Uterus (tissue), 4 donors: ENCODE measurements around the gene PBX1. TPM values are rescaled to one million over a fixed set of nuclear protein-coding genes. Genes with fewer than 3 reads are reported as not detected.

Source experiments
- DNase-seq, 2 donors: peaks; one replicate each; pipeline ENCODE4 v3.0.0-alpha.2; 2019 to 2020
- H3K27ac ChIP-seq, 2 donors: fragments of 200-600 bp; sonication (generic); 1 replicate in 1 of 2; 2 replicates in 1 of 2; pipeline ENCODE4 v1.5.1; 2016 to 2018
- H3K27me3 ChIP-seq, 2 donors: fragments of 200-600 bp; sonication (generic); one replicate each; pipeline ENCODE4 v1.5.1; 2018 to 2019; ENCODE audit warnings: control low read depth in 1 of 2
- H3K36me3 ChIP-seq, 2 donors: fragments of 200-600 bp; sonication (generic); one replicate each; pipeline ENCODE4 v1.5.1; 2019; ENCODE audit warnings: control low read depth in 1 of 2
- H3K4me1 ChIP-seq, 2 donors: fragments of 200-600 bp; sonication (generic); one replicate each; pipeline ENCODE4 v1.5.1; 2018 to 2019; ENCODE audit warnings: control low read depth in 1 of 2
- H3K4me3 ChIP-seq, 2 donors: fragments of 200-600 bp; sonication (generic); 1 replicate in 1 of 2; 2 replicates in 1 of 2; pipeline ENCODE4 v1.5.1; 2018 to 2019; ENCODE audit warnings: mild to moderate bottlenecking in 1 of 2
- H3K9me3 ChIP-seq, 2 donors: fragments of 200-600 bp; sonication (generic); one replicate each; pipeline ENCODE4 v1.5.1; 2019; ENCODE audit warnings: control low read depth in 1 of 2
- POLR2A ChIP-seq, 2 donors: fragments of 450-650 bp; IDR thresholded peaks; one replicate each; pipeline ENCODE4 v1.6.1; 2016; ENCODE audit warnings: antibody characterized with exemption in 2 of 2, mild to moderate bottlenecking in 1 of 2, moderate library complexity in 1 of 2
- intact Hi-C: fragments of 100-400 bp; cut with DNase I; formaldehyde crosslinking; loops from one replicate; pipeline ENCODE4 v1.15.1; 2023; ENCODE audit warnings: low total_unique reads
- total RNA-seq, 4 donors: library from RNA; depleted of rRNA in 3 of 4; stranded (reverse); fragments of >200 nt in 3 of 4; gene quantifications; one replicate each; pipeline versions ENCODE4 v1.1.0 to v1.2.4, GENCODE V29; 2014 to 2023
- TF ChIP-seq, protein P1 (sequence below), 4 experiments: fragments of 200-600 bp in 2 of 4; fragments of 450-650 bp in 2 of 4; sonication (generic) in 2 of 4; IDR thresholded peaks; one replicate each; pipeline ENCODE4 v1.5.1; 2016 to 2019; ENCODE audit warnings: antibody characterized with exemption in 4 of 4, mild to moderate bottlenecking in 2 of 4, moderate library complexity in 1 of 4
- donor health status: DM: yes; HTN: yes; CAD: no.

Gene PBX1
- total RNA-seq, 4 donors from 2014 or later, result 122 to 831 (median 207) TPM

DNA sequence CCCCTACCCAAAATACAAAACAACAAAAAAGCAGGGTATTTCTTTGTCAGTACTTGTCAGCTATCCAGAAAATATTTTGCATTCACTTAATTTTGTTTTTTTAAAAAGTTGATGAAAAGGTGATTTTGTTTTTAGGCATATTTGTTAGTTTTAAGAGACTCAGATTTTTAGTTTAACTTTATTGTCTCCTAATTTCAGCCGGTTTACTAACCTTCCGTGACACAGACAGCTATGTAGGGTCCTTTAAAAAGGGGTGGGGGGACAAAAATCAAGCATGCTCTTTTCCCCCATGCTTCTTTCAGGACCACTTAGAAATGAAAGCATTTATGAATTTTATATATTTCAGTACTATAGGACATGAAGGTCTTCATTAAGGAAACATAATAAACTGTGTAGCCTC lies 1.6 kb downstream of the PBX1 start:
- no peak for DNase-seq
- no peaks in the 10 kb centered on the region for H3K27me3 ChIP-seq
- H3K4me3 ChIP-seq, result peak overlapping the region; percentile 82 to 88
- intact Hi-C loops, result loop anchor here (10.0 kb wide), 1 partner anchor 54 kb away; no protein-coding TSS in a partner anchor
- H3K4me1 ChIP-seq, result no peaks in the 10 kb centered on the region
- H3K27ac ChIP-seq, result peak overlapping the region; percentile 92 to 97
- no peaks in the 10 kb centered on the region for H3K36me3 ChIP-seq
- no peaks in the 10 kb centered on the region for H3K9me3 ChIP-seq
- TF ChIP-seq, protein P1, sequence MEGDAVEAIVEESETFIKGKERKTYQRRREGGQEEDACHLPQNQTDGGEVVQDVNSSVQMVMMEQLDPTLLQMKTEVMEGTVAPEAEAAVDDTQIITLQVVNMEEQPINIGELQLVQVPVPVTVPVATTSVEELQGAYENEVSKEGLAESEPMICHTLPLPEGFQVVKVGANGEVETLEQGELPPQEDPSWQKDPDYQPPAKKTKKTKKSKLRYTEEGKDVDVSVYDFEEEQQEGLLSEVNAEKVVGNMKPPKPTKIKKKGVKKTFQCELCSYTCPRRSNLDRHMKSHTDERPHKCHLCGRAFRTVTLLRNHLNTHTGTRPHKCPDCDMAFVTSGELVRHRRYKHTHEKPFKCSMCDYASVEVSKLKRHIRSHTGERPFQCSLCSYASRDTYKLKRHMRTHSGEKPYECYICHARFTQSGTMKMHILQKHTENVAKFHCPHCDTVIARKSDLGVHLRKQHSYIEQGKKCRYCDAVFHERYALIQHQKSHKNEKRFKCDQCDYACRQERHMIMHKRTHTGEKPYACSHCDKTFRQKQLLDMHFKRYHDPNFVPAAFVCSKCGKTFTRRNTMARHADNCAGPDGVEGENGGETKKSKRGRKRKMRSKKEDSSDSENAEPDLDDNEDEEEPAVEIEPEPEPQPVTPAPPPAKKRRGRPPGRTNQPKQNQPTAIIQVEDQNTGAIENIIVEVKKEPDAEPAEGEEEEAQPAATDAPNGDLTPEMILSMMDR (IDR thresholded peaks at IDR 0.05), result no peak
- TF ChIP-seq POLR2A (IDR thresholded peaks at IDR 0.05), result no peak

DNA sequence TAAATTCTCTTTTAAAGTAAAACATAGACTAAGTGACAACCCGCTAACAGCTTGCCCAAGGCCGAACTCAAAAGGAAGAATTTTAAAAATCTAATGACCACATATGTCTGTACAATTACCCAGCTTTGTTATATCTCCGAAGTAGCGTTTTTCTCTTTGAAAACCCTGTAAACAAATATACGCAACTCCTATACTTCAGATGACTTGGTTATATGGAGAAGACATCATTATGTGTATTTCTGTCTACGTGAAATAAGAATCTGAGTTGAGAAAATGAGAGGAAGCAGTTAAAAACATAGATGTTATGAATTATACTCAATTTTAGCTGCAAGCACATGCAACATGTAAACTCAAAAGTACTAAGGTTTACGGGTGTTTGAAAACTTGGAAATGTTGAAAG lies 2.0 kb downstream of the PBX1 start:
- Histone ChIP-seq H3K4me3 (peak overlapping the region; percentile 82 to 88), H3K36me3 (no peaks in the 10 kb centered on the region), H3K27me3 (no peaks in the 10 kb centered on the region), H3K4me1 (no peaks in the 10 kb centered on the region), H3K27ac (peak overlapping the region; percentile 92 to 97), H3K9me3 (no peaks in the 10 kb centered on the region)
- no peak for DNase-seq
- TF ChIP-seq POLR2A (IDR thresholded peaks at IDR 0.05), result no peak
- TF ChIP-seq, protein P1 (IDR thresholded peaks at IDR 0.05), result no peak
- intact Hi-C loops, result loop anchor here (10.0 kb wide), 1 partner anchor 54 kb away; no protein-coding TSS in a partner anchor

DNA sequence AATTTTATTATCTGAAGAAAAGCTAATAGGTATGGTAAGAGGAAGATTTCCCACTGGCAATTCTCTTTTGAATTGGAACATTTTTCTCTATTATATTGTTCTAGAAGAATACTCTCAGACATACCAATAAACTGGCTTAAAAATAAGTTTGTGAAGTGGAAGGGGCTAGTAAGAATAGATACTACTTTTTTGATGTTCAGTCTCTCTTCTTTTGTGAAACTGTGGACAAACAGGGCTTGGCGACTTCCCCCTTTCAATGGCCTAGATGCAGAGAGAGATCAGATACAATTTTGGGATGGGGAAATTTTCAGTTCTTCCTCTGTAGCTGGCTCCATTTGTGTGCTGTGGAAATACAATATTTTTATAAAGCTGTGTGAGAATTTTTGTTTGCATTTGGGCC lies 2.5 kb downstream of the PBX1 start:
- Histone ChIP-seq H3K36me3 (no peaks in the 10 kb centered on the region), H3K9me3 (no peaks in the 10 kb centered on the region), H3K27ac (peak overlapping the region; percentile 92 to 97), H3K27me3 (no peaks in the 10 kb centered on the region), H3K4me1 (no peaks in the 10 kb centered on the region), H3K4me3 (peak overlapping the region; percentile 82 to 88)
- no peak for DNase-seq
- TF ChIP-seq, protein P1 (IDR thresholded peaks at IDR 0.05), result no peak
- TF ChIP-seq POLR2A (IDR thresholded peaks at IDR 0.05), result no peak
- intact Hi-C loops, result loop anchor here (10.0 kb wide), 1 partner anchor 53 kb away; no protein-coding TSS in a partner anchor

DNA sequence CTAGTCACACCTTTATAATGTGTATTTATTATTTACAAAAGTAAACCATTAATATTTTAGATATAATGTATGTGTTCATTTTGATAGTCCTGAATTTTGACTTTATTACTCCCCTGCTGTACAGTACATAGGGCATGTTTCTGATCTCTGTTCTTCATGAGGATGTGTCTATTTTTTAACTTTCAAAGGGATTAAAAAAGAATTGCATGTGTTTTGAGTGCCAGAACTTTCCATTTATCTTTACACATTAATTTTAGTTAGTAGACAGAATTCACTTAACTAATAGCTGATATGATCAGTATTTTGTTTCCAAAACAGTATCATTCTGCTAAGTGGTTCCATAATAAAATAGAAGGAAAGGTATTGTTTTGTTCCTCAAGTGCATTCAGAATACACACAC lies 3.1 kb downstream of the PBX1 start:
- Histone ChIP-seq H3K27me3 (no peaks in the 10 kb centered on the region), H3K27ac (peak overlapping the region; percentile 92 to 97), H3K9me3 (no peaks in the 10 kb centered on the region), H3K36me3 (no peaks in the 10 kb centered on the region), H3K4me1 (no peaks in the 10 kb centered on the region), H3K4me3 (peak overlapping the region; percentile 82 to 88)
- intact Hi-C loops, result loop anchor here (10.0 kb wide), 1 partner anchor 53 kb away; no protein-coding TSS in a partner anchor
- TF ChIP-seq, protein P1 (IDR thresholded peaks at IDR 0.05), result no peak
- no peak for TF ChIP-seq POLR2A (IDR thresholded peaks at IDR 0.05)
- DNase-seq, result no peak

DNA sequence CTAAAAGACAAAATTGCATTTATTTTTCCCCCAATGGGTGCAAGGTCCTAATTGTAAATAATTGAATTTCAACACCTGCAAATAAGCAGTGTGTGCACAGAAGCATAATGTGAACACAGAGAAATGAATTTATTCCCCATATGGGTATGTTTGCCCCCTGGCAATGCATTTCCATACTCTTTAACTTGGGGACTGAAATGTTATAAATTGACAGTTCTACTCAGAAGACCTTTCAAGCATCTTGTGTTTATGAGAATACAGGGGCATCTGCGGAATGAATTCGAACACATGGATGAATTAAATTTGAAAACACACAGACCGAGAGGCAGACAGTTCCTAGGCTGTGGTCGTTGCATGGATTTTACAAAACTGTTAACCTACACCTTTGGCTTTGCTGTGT lies 3.5 kb downstream of the PBX1 start:
- no peak for DNase-seq
- intact Hi-C loops, result loop anchor here (10.0 kb wide), 1 partner anchor 52 kb away; no protein-coding TSS in a partner anchor
- Histone ChIP-seq H3K9me3 (no peaks in the 10 kb centered on the region), H3K27me3 (no peaks in the 10 kb centered on the region), H3K4me3 (peak overlapping the region; percentile 82 to 88), H3K27ac (peak overlapping the region; percentile 92 to 97), H3K36me3 (no peaks in the 10 kb centered on the region), H3K4me1 (no peaks in the 10 kb centered on the region)
- TF ChIP-seq, protein P1 (IDR thresholded peaks at IDR 0.05), result no peak
- no peak for TF ChIP-seq POLR2A (IDR thresholded peaks at IDR 0.05)
